Panc1 (cell line): ENCODE measurements around the gene VWA8.

Experiments used
- CTCF ChIP-seq: fragments of 450-650 bp; IDR thresholded peaks from 2 replicates; pipeline ENCODE4 v1.5.1; 2017; ENCODE audit warnings: mild to moderate bottlenecking
- SIN3A ChIP-seq: IDR thresholded peaks from 2 replicates; pipeline ENCODE4 v1.6.1; 2012; ENCODE audit warnings: low read depth, mild to moderate bottlenecking, low read length, moderate library complexity, borderline replicate concordance; ENCODE audit not compliant: insufficient read depth

GRCh38 chr13:41961466-41961760, 504 bp upstream of the VWA8 start:
- no peak for TF ChIP-seq SIN3A
- no peak for TF ChIP-seq CTCF
